NCI-H128 (cell line): ENCODE data around the gene SPTLC2.

Source experiments
- DNase-seq: peaks from one replicate; lab custom pipeline; 2025; ENCODE audit not compliant: unreplicated experiment; lab: John Stamatoyannopoulos, UW

Gene SPTLC2

DNA sequence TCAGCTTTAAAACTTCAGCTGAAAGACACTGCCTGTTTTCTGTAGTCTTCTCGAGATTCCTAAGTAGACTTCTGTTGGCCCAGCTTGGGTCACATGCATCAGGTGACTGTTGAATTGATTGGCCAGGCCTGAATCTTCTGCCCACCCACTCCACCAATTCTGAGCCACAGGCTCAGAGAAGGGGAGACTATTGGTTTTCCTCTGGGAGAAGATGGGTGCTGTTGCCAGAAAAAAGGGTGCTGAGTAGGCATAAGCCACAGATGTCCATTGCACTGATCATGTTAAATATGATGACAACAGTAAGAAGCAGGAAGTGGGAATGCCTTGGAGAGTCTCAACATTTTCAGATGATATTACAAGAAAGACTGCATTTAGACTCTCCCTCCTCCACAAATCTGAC, 6.8 kb upstream of the SPTLC2 start:
- DNase-seq = no peak

DNA sequence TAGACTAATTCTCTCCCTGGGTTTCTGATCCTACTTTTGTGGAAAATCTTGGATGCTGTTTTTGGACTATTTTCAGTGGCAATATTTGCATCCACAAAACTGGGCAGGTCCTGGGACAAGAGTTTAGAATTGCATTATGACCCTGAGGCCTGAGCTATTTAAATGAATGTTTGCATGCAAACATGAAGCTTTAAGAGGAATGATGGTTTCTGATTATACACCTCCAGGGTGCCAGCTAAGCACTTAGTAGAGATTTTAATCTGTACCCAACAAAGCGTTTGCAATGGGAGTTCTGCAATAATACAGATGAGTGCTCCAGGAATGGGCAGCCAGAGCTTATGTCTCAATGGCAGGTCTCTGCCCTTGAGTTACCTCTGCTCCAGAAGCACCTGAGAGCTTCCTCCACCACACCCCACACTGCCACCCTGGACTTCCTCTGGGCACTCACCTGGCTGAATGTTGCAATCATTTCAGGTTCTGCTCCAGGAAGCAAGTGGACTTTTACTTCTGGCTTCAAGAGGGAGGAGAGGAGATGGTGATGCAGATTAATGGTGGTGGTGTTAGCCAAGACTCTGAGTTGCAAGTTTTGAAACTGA, 6.0 kb upstream of the SPTLC2 start:
- no peak for DNase-seq

- no peak for DNase-seq
Measured at GRCh38 chr14:77620222-77620870, 3.9 kb upstream of the SPTLC2 start.

DNA sequence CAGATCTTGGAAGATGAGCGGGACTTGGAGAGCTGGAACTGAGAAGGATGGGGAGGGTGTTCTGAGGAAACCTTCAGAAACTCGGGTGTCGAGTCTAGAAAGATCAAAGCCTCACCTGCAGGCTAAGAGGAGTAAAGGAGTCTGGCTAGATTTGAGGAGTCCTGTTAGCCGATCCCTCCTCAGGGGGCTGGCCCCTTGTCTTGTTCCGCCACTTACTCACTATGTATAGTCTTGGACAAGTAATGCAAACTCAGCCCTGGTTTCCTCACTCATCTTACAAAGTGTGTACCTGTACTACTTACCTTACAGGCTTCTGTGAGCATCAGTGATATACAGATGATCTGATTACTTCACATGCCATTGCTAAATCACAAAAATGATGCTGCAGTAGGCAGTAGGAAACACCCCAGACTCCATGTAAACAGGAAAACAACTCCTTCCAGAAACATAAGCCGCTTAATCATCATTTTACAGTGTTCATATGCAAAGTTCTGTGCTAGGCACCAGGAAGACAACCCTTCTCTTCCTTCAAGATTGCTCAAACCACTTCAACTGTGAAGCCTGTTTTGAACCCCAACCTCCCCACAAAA, 2.0 kb upstream of the SPTLC2 start:
- no peak for DNase-seq

DNA sequence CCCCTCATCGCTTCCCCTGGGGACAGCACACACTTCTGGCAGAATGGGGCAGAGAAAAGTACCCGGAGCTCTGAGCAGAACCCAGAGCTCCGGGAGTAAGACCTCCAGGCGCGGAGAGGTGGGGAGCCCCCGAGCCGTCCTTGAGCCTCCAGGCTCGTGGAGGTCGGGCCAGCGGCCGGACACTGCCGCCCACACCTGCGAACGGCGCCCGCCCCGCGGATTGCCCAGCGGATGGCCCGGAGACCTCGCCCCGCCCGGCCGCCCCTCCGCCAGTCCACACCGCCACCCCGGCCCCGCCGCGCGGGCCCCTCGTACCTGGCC, 344 bp downstream of the SPTLC2 start:
- DNase-seq = no peak

- DNase-seq = no peak
Measured at GRCh38 chr14:77615361-77616132, 890 bp downstream of the SPTLC2 start.

DNA sequence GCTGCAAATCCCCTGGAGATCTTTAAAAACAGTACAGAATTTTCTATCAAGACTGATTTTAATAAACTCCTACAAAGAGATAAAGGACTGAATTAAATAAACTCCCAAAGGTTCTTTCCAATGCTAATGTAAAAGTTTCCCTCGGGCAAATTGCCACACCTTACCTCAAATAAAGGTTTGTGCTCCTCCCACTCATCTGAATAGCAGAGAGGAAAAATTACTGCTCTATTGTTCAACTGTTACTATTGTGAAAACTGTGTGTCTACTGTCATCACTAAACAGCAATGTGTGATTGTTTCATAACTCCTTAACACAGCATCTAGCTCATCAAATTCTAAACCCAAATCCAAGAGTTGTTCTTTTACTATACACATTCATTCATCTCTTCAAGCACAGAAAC, 3.2 kb downstream of the SPTLC2 start:
- DNase-seq = no peak

- DNase-seq = no peak
Measured at GRCh38 chr14:77612011-77612620, 4.3 kb downstream of the SPTLC2 start.

DNA sequence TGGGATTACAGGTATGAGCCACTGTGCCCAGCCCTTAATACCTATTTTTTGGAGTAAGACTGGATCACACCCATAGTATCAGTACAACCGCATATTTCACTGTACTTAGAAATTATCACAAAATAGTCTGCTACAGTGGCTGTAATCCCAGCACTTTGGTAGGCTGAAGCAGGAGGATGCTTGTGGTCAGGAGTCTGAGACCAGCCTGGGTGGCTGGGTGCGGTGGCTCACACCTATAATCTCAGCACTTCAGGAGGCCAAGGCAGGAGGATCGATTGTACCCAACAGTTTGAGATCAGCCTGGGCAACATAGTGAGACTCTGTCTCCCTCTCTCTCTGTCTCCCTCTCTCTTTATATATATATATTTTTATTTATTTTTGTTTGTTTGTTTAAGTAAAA, 5.9 kb downstream of the SPTLC2 start:
- no peak for DNase-seq

DNA sequence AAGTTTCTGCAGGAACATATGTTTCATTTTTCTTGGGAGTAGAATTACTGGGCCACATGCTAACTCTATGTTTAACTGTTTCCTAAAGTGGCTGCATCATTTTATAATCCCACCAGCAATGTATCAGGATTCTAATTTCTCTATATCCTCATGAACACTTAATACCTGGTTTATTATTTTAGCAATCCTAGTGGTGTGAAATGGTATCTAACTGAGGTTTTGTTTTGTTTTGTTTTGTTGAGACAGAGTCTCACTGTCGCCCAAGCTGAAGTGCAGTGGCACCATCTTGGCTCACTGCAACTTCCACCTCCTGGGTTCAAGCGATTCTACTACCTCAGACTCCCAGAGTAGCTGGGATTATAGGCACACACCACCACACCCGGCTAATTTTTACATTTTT, 6.5 kb downstream of the SPTLC2 start:
- DNase-seq = no peak

- DNase-seq = no peak
Measured at GRCh38 chr14:77607741-77608302, 8.6 kb downstream of the SPTLC2 start.

DNA sequence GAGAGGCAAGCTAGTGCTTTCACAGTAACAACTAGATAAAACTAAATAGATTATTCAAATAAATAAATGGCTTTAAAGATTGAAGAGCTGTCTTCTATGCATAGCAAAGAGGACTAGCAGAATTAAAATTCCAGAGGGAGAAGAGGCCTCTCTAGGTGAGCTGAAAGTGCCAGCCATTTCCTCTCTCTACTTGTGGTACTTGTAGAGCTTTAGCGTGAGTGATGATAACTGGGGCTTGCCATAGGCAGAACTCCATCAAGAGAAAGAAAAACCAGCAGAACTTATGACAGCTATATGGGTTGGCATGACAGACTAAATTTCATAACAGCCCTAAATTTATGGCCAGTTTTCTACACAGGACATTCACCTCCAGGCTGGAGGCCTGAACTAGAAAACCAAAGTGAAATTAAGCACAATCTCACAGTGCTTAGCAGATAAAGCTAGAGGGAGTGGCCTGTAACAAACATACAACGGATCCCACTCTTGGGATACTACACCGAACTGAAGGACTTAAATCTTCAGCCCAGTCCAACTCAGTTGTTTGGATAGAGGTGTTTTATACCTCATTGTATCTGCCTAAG, 11.0 kb downstream of the SPTLC2 start:
- DNase-seq = no peak

GRCh38 chr14:77603654-77604255, 12.7 kb downstream of the SPTLC2 start:
- DNase-seq = no peak

- no peak for DNase-seq
Measured at GRCh38 chr14:77603031-77603430, 13.4 kb downstream of the SPTLC2 start.

- DNase-seq = no peak
Measured at GRCh38 chr14:77601846-77602619, 14.4 kb downstream of the SPTLC2 start.

- no peak for DNase-seq
Measured at GRCh38 chr14:77599889-77600288, 16.5 kb downstream of the SPTLC2 start.

- no peak for DNase-seq
Measured at GRCh38 chr14:77598366-77599070, 17.9 kb downstream of the SPTLC2 start.

DNA sequence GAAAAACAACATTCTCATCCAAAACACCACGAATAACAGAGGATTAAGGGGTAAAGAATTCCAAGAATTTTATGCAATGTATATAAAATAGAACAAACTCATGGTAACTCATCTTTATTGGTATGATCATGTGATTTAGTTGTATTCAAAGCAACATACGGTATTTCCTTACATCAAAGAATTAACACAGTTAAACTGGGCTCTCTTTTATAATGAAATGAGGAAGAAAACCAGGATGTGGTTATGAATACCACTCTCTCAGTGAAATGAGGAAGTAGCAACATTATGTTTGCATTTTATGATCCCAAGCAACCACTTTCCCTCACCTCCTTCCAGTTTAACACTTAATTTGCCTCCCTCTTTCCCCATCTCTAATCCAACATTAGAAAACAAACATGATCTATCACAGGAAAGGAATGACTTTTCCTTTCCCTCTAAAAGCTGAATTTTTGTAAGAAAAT, 22.9 kb downstream of the SPTLC2 start:
- no peak for DNase-seq

GRCh38 chr14:77590845-77591485, 25.5 kb downstream of the SPTLC2 start:
- no peak for DNase-seq
